HG02588 (cell line): ENCODE measurements around the gene DMD.

Experiments
- ATAC-seq: cut with Tn5 transposase; IDR thresholded peaks from one replicate; pipeline ENCODE4 v1.9.1; 2021; ENCODE audit warnings: mild to moderate bottlenecking, moderate library complexity; ENCODE audit not compliant: unreplicated experiment

Gene DMD

DNA sequence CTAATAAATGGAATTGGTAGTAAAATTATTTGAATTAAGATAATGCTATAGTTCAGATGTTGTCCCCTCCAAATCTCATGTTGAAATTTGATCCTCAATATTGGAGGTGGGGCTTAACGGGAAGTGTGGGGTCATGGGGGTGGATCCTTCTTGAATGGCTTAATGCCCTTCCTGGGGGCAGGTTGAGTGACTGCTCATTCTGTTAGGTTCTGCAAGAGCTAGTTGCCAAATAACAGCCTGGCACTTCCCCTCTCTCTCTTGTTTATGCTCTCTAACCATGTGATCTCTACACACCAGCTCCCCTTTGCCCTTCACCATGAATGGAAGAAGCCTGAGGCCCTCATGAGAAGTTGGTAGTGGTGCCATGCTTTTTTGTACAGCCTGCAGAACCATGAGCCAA lies 1414.7 kb downstream of the DMD start:
- no peak for ATAC-seq

DNA sequence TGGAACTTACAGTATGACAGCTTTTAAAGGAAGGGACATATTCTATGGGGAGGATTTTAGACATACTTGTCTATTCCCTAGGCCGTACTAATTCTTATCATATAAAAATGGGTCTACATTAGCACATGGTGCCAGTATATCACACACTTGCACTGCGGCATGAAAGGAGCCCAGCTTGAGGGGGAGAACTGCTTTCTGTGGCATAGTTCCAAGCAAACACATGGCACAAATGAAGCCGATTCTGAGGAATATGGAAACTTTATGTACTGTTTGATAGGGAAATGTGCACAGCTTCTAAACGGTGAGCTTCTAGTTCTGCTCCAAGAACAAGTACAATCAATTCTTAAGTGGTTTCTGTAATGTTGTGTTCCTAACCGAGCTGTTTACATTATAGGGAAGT lies 1463.9 kb downstream of the DMD start:
- no peak for ATAC-seq

DNA sequence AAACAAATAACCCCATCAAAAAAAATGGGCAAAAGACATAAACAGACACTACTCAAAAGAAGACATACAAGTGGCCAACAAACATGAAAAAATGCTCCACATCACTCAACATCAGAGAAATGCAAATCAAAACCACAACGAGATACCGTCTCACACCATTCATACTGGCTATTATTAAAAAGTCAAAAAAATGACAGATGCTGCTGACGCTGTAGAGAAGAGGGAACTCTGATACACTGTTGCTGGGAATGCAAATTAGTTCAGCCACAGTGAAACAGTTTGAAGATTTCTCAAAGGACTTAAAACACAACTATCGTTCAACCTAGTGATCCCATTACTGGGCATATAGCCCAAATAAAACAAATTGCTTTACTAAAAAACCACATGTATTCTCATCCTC lies 1468.3 kb downstream of the DMD start:
- no peak for ATAC-seq

DNA sequence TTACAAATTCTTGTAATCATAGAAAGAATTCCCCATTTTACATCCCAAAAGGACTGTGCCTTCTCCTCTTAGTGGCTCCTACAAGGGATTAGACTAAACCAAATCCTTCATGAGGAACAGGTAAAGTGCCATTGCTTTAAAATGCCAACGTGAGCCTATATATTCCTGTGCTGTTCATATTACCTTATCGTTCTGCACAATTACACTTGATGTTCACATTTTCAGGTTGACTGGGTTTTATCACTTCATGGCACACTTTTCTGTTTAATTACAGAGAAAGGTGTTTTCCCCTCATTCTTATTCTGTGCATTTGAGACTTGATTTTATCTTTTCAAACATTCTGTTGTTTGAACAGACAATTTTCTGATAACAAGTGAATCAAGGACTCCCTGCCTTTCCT lies 1493.9 kb downstream of the DMD start:
- ATAC-seq, result no peak

DNA sequence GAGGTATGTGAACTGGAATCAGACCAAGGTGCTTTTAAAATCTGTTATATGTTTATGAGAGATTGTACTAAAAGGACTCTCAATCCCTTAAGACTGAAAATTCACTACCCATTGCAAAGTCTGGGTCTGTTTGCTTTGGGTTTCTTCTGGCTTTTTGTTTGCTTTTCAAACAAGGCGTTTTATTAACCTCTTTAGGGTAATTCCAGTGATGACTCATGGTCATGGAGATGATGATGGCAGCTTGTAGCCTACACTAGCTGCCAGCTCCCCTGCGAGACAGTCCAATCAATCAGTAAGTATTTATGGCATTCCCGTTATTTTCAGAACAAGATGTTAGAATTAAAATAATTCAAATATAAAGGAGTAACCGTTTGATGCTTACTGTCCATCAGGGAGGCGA lies 1495.7 kb downstream of the DMD start:
- no peak for ATAC-seq

DNA sequence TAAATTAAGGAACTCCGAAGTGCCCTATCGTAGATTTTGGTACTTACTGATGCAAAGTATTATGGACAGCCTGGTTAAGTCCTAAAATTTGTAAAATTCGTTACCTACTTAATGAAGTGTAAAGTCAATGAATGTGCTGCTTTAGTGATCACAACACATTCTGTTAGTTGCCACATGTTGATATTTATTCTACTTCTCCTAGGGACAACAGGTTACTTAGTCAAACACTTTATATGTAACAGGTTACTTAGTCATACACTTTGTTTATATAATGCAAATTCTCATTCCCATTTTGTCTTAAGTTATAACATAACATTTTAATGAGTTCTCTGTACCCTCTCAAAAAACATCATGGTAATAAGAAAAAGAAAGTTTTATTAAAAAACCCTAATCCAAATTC lies 1496.6 kb downstream of the DMD start:
- no peak for ATAC-seq

DNA sequence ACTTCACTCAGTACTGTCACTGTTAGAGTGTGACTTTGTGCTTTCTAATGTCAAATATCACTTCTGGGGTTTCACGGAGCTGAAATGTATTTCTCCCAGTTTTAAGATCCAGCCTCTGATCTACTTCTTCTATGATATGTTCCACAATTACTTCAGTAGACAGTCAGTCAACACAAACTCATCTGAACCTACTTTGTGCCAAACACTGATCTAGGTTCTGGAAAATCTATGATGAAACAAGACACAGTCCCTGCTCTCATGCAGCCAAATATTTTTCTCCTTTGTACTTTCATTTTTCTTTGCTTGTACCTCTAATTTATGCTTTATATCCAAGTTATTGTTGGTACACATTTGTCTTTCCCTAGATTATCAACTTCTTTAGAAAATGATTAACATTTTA lies 1498.2 kb downstream of the DMD start:
- no peak for ATAC-seq

DNA sequence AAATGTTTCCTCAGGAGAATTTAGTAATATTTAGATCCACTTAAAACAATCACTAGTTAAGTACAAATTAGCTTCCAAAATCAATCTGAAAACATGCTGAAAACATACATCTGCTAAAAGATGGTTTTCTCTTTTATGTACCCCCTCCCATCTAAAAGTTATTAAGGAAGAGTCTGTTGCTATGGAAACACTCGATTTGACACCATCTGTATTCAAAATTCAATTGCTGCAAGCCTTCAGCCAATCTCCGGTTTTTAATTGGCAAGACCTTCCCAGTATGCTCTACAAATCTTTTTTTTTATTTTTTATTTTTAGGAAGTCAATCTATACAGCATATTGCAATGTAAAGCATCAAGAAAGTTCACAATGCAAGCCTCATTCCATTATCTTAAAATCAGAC lies 1500.2 kb downstream of the DMD start:
- no peak for ATAC-seq

DNA sequence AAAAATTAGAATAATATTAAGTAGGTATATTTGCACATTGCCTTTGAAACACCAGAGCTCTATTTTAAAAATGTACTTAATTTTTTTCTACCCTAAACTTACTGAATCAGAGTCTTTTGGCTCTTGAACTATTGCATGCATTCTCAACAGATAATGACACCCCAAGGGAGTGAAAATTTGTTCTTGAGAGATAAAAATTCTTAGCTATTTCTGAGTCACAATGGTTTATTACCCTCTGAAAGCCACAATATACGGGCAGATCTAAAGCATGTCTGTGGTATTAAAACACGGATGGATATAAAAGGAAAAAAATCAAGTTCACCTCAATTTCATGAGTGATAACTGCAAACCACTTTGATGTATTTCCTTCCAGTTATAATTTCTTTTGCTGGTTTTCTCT lies 1503.2 kb downstream of the DMD start:
- ATAC-seq, result no peak

DNA sequence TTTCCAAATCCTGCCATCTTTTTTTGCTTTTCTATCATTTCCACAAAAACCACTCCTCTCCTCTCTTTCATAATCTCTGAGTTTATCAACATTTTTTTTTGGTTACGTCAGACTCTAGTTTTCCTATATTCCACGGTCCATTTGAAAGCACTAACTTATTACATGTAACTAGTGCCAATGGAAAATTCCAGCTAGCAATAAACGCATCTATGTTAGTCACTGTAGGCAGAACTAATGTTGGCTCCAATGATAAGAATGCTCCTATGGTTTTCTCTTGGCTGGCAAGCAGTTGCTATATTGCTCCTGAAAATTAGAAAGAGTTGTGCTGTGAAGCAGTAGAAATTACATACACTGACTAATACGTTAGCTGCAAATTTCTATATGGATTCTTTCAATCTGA lies 1504.9 kb downstream of the DMD start:
- ATAC-seq, result no peak

DNA sequence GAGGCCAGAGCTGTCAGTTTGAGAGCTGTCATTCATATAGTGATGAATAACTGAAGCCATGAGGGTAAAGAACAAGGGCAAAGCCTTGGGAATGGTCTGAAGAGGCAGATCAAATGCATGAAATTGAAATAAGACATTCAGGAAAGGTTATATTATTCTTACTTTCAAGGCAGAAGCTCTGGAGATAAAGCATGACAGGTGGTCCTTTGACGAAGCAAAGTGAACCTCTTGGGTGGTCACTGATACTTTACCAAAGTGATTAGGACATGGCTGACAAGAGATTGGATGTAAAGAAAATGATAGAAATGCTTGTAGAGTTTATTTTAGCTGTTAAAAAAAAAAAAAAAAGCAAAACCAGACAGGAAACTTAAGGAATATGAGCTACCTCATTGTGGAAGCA lies 1505.5 kb downstream of the DMD start:
- no peak for ATAC-seq

DNA sequence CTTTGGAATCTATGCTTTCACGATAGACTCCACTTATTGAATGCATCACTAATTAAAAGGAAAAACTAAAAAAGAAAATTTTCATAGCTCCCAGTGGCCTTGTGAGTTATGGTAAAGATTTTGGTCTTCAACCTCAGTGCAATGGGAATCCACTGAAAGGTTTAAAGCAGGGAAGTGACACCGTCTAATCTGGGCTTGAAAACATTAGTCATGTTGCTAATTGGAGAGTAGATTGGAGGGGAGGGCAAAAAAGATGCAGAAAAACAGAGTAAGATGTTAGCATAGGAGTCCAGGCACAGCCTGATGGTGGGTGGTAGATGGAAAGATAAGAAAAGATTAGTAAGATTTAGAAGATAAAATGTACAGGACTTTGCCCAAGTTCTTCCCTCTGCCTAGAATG lies 1506.4 kb downstream of the DMD start:
- no peak for ATAC-seq

DNA sequence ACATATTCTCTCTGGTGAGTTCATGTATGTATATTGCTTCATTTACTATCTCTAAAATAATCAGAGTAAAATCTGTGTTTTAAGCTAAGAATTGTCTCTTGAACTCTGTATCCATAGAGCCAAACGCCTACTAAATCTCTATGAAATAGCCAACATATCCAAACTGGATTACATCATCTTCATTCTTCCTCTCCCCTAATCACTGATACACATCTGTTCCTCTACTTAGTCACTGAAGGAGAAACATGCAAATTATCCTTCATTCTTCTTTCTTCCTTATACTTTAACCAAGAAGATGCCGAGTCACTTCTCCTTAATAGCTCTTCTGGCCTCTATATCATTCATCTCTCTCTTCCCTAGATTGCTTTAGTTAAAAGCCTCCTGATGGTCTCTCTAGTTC lies 1509.1 kb downstream of the DMD start:
- no peak for ATAC-seq

DNA sequence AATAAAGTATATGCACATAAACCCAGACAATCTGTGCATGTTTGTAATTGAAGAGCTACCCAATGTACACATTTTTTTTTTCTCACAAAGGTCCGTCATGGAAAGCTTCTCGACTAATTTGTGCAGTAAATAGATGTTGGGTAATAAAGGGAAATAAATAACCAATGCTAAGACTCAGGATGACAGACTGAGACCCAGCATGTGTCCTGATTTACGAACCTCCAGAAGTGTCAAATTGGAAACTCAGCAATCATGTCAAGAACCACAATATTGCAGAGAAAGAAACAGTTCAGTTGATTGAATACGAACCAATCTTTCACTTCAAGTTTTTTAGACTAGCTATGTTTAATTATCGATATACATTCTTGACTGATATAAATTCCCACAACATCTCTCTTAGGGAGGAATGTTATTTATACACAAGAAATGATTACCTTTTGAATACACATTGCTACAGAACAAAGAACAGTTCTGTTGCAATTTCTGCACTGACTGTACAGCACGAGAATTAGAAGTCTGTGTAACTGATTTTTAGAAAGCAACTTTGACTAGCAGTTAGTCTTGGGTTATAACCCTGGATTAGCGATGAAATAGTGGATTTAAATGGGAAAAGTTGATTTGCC lies 1513.9 kb downstream of the DMD start:
- no peak for ATAC-seq

DNA sequence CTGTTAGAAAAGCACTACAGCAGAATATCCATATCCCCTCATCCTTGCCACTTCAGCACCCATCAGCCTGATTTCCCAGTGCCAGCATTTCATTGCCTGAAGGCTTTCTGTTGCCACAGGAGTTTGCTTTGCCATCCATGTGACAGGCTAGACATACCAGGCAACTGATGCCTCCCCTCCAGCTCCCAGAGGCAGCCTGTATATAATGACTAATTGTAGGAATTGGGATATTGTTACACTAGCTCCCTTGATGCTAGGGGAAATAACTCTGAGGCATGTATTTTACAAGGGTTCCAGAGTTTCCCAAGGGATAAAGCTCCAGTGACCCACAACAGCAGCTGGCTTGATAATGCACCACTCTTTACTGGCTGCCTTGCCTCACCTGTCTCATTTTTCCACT lies 1531.5 kb downstream of the DMD start:
- ATAC-seq, result no peak

DNA sequence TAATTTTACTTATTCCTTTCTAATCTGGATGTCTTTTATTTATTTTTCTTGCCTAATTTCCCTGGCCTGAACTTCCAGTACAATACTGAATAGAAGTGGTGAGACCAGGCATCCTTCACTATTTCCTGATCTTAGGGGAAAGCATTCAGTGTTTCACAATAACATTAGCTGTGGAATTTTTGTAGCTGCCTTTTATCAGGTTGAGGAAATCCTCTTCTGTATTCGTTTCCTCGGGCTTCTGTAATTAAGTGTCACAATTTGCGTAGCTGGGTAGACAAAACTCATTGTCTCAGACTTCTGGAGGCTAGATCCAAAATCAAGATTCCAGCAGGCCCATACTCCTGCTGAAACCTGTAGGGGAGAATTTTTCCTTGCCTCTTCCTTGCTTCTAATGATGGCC lies 1541.1 kb downstream of the DMD start:
- no peak for ATAC-seq

DNA sequence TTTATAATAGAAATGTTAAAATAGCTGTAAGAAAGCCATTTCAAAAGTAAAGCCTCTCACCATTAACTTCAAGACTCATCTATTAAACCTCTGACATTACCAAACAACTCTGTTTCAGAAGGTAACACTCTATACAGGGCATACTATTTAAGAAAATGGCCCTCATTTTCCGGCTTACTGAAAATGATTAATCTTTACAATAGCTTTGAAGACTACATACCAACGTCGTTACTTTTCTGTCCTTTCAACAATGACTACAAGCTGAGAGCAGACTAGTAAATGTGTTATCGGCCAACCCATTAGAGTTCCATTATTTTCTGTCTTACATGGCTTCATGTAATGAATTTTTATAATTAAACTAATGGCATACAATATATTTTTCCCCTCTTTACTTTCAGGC lies 1545.9 kb downstream of the DMD start:
- ATAC-seq, result no peak

DNA sequence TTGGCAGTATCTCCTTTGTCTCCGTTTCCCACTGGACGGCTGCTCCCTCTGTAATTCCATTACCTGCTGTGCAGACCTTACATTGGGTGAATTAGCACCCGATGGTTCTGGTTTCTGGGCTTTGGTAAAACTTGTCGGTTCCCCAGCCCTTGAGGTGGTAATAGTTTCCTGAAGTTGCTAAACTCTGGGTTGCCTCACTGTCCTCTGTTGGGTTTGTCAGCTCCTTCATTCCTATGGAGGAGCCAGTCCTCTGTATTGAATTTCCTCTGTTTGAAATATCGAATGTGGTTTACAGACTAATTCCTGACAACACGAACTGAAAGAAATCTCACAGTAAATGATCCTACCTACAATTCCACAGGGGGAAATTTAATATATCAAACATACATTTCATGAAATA lies 1548.2 kb downstream of the DMD start:
- no peak for ATAC-seq

DNA sequence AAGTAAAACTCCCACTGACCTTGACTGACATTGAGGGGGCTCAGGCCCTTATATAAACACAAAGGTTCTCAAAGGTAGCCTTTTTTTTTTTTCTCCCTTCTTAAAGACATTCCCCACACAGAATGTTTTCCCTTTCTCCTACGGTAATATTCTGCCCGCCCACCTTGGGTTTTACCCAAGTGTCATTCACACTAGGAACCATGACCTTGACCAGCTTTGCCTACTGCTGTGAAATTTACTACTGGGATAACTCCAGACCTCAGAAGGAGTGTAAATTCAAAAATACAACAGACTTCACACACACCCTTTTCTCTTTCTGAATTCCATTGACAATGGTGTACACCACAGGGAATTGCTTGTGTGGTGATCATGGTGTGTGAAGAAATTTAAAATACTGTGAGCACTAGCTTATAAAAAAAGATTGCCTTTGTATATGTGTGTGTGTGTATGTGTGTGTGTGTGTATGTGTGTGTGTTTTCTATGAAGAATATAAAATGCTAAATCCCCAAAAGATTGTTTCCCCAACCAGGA lies 1550.0 kb downstream of the DMD start:
- ATAC-seq, result no peak

DNA sequence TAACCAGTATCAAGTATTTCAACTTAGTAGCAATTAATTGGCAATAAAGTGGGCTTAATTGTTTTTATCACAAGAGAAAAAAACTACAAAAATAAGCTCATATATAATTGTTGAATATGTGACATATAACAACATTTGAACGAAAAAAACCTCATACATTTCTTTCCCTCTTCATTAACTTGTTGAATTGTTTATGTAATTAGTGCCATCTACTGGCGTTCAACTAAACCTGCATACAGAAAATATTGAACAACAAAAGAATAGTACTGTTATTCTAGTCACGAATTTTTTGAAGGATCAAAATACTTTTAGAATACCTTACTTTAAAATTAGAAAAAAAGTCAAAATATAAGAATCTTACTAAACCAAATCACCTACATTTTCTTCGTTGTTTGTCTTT lies 1553.0 kb downstream of the DMD start:
- no peak for ATAC-seq

DNA sequence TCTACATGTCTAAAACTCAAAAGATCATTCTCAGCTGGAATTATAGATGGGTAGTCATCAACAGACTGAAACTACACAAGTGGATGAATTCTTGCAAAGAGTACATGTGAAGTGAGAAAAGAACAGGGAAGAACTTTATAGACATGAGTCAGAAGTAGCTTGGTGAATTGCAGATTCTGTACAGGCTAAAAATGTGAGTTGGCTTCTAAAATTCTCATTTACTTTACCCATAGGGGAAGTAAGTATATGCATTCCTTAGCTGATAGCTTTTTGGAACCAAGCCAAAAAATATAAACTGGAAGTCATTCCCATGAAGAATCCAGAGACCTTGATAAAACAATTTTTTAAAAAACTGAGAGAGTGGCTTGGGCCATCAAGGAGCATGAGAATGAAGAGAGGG lies 1555.3 kb downstream of the DMD start:
- ATAC-seq, result no peak

DNA sequence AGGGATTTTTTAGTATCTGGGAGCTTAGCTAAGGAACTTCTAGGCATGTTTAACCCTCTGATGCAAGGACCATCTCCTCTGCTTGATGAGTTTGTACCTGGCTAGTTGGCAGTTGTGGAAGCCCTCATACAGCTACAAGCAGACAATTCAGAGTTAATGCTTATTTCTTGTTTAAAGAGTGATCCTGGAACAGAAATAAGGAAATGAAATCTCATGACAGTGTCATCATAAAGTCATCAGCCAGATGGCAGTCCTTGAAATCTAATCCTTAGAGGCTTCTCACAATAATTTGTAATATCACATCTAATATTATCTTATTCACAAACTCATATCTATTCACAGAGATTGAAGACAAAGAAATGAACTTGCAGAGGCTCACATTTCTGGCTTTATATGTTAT lies 1557.9 kb downstream of the DMD start:
- ATAC-seq, result no peak

DNA sequence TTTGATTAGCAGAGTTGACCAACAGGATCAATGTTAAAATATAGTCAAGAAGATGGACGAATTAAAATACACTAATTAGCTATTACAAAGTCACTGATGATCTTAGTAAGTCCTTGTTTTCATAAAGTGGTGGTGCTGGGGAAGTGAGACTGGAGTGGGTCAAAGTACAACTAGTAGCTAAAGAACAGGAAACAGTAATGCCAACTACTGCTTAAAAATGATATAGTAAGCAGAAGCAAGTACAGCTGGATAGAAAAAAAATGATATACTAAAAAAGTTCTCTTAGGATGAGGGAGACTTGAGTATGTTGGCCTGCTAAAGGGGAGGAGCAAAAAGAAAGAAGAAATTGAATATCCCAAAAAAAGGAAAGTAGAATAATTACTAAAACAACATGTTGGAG lies 1558.7 kb downstream of the DMD start:
- ATAC-seq, result no peak
